Fibroblast of villous mesenchyme (primary cell): ENCODE measurements around the gene SNX9. TPM values are rescaled to one million over a fixed set of nuclear protein-coding genes. Genes with fewer than 3 reads are reported as not detected.
A peak's percentile ranks its signal among the peaks of the same experiment; 100 is the strongest.

Source experiments
- DNase-seq: peaks from one replicate; pipeline ENCODE4 v3.0.0-alpha.2; 2010; ENCODE audit warnings: low read depth
- H3K4me3 ChIP-seq: 2 replicates; pipeline ENCODE4 v1.5.1; 2011; ENCODE audit warnings: low read depth, mild to moderate bottlenecking, low read length
- total RNA-seq: library from RNA; depleted of rRNA; stranded (reverse); fragments of >200 nt; gene quantifications from 2 replicates; pipeline ENCODE4 v1.2.3, GENCODE V29; 2012
- TF ChIP-seq, protein P1 (sequence below): IDR thresholded peaks from 2 replicates; pipeline ENCODE4 v1.5.1; 2012; ENCODE audit warnings: low read depth, mild to moderate bottlenecking, low read length; ENCODE audit not compliant: insufficient read depth

The SNX9 gene
- total RNA-seq, 1 donor, result 37.6 TPM

DNA sequence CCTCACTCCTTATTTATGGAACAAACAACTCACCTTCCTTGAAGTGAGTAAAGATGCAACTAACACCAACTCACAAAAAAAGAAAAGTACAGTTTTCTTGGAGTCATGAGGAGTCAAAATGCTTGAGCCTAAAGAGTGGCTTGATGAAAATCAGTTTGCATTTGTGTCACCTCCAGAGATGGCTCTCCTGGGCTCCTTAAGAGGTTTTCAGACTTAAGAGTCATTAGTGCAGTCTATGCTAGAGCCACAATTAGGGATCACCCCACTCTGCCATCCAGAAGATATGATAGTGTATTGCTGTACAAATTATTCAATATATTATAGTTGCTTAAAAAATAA is 11.9 kb upstream of the SNX9 start:
- no peak overlapping the region for H3K4me3 ChIP-seq
- TF ChIP-seq, protein P1, sequence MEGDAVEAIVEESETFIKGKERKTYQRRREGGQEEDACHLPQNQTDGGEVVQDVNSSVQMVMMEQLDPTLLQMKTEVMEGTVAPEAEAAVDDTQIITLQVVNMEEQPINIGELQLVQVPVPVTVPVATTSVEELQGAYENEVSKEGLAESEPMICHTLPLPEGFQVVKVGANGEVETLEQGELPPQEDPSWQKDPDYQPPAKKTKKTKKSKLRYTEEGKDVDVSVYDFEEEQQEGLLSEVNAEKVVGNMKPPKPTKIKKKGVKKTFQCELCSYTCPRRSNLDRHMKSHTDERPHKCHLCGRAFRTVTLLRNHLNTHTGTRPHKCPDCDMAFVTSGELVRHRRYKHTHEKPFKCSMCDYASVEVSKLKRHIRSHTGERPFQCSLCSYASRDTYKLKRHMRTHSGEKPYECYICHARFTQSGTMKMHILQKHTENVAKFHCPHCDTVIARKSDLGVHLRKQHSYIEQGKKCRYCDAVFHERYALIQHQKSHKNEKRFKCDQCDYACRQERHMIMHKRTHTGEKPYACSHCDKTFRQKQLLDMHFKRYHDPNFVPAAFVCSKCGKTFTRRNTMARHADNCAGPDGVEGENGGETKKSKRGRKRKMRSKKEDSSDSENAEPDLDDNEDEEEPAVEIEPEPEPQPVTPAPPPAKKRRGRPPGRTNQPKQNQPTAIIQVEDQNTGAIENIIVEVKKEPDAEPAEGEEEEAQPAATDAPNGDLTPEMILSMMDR, result no peak
- no peak for DNase-seq

DNA sequence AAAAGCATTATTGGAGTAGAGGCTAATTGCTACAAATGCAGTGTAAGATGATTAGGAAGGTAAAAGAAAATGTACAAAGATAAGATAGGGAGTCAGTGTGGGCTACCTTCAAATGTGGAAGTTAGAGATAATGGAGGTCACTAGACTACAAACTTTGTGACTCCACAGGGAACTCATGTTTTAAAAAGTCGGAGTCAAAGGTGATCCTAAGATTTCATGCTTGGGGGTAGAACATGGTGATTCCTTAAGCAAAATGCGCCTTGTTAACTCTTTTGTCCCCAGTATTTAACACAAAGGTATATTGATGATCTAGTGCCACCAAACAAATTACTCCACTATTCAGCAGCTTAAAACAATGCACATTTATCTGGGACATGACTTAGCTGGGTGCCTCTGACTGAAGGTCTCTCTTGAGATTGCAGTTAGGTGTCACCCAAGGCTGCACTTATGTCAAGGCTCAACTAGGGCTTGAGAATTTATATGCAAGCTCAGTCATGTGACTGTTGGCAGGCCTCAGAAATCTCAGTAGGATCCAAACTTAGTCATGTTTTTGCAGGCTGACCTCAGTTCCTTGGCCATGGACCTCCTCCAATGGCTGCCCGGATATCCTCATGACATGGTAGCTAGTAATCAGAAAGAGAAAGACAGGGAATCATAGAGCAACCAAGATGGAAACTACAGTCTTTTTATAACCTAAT is 11.4 kb upstream of the SNX9 start:
- TF ChIP-seq, protein P1, result no peak
- no peak for DNase-seq
- H3K4me3 ChIP-seq, result no peak overlapping the region

GRCh38 chr6:157812425-157813171 is 10.4 kb upstream of the SNX9 start:
- TF ChIP-seq, protein P1, result no peak
- H3K4me3 ChIP-seq, result no peak overlapping the region
- DNase-seq, result no peak

GRCh38 chr6:157813191-157813590 is 9.9 kb upstream of the SNX9 start:
- H3K4me3 ChIP-seq, result no peak overlapping the region
- DNase-seq, result peak; percentile 45

DNA sequence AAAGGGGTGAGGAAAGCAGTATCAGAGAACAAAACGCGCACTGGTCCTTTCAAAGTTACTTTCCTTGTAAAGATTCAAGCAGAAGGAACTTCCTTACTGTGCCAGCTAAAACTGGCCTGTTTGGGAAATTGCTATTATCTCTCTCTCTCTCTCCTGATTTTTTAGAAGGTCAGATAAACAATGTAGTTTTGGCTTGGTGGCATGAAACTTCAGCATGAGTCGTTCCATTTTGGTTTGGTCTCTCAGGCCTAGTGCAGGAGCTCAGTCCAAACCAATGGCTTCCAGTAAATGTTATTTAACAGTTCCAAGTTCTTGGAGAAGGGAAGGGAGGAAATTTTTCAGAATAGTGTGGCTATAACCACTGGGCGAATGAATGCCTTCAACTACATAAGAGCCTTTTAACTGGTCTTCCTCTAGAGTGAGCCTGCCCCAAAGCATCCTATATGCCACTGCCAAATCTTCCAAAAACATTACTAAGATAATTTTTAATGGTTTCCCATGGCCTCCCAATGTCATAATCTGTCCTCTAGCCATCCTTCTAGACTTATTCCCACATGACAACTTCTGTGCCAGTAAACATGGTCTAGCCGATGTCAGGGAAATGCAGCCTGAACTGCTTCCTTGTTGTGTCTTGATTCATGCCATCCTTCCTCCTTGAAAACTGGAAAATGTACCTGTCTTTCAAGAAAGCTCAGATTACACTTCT is 9.1 kb upstream of the SNX9 start:
- no peak overlapping the region for H3K4me3 ChIP-seq
- DNase-seq, result peak; percentile 60
- TF ChIP-seq, protein P1, result no peak

More at GRCh38 chr6:157813191-157813590, 9.9 kb upstream of the SNX9 start:
- TF ChIP-seq, protein P1, result no peak

- DNase-seq, result no peak
- TF ChIP-seq, protein P1, result no peak
- no peak overlapping the region for H3K4me3 ChIP-seq
These were observed 8.2 kb upstream of the SNX9 start for GRCh38 chr6:157814883-157815282.
